Tibial nerve (tissue), 4 donors: ENCODE measurements around the gene GNA14.

Experiments
- CTCF ChIP-seq, 5 experiments: fragments of 200-600 bp in 3 of 5; fragments of 450-650 bp in 2 of 5; sonication (generic) in 3 of 5; IDR thresholded peaks; one replicate each; pipeline ENCODE4 v1.5.1; 2016 to 2019; ENCODE audit warnings: antibody characterized with exemption in 5 of 5, mild to moderate bottlenecking in 3 of 5, moderate library complexity in 2 of 5
- EP300 ChIP-seq, 2 donors: sonication (generic); formaldehyde crosslinking; IDR thresholded peaks; one replicate each; pipeline ENCODE4 v1.6.1; 2017; ENCODE audit warnings: antibody characterized with exemption in 2 of 2, mild to moderate bottlenecking in 1 of 2
- POLR2A ChIP-seq, 2 donors: fragments of 450-650 bp; IDR thresholded peaks; one replicate each; pipeline ENCODE4 v1.6.1; 2017; ENCODE audit warnings: antibody characterized with exemption in 2 of 2, mild to moderate bottlenecking in 2 of 2, moderate library complexity in 2 of 2

- TF ChIP-seq POLR2A (IDR thresholded peaks at IDR 0.05) (no peak), CTCF (IDR thresholded peaks at IDR 0.05) (no peak), EP300 (IDR thresholded peaks at IDR 0.05) (no peak)
Observed at GRCh38 chr9:77556396-77556795, 91.7 kb downstream of the GNA14 start.
